COR-L47 (cell line): Measurements from ENCODE around the gene EPB41L5.
"Not testable (repeated sequence)": the region's sequence is repeated elsewhere in the genome, so short reads cannot be mapped to it uniquely, and the experiment has no call there.

Source experiments
- DNase-seq: peaks from one replicate; lab custom pipeline; 2025; lab: John Stamatoyannopoulos, UW

The EPB41L5 gene

GRCh38 chr2:120199817-120200459, 187.1 kb downstream of the EPB41L5 start:
- not testable (repeated sequence) for DNase-seq

GRCh38 chr2:120203251-120204021, 190.6 kb downstream of the EPB41L5 start:
- no peak for DNase-seq

- DNase-seq: no peak
Measured at GRCh38 chr2:120204022-120204405, 191.1 kb downstream of the EPB41L5 start.

- DNase-seq: no peak
Measured at GRCh38 chr2:120204417-120204816, 191.5 kb downstream of the EPB41L5 start.

GRCh38 chr2:120204945-120205670, 192.2 kb downstream of the EPB41L5 start:
- no peak for DNase-seq

GRCh38 chr2:120206022-120206581, 193.2 kb downstream of the EPB41L5 start:
- DNase-seq: no peak

- no peak for DNase-seq
Measured at GRCh38 chr2:120208381-120209353, 195.8 kb downstream of the EPB41L5 start.

GRCh38 chr2:120209427-120210269, 196.8 kb downstream of the EPB41L5 start:
- no peak for DNase-seq

- no peak for DNase-seq
Measured at GRCh38 chr2:120210270-120210693, 197.4 kb downstream of the EPB41L5 start.

- DNase-seq: no peak
Measured at GRCh38 chr2:120218181-120218580, 205.3 kb downstream of the EPB41L5 start.

GRCh38 chr2:120219291-120219690, 206.4 kb downstream of the EPB41L5 start:
- no peak for DNase-seq

- DNase-seq: no peak
Measured at GRCh38 chr2:120219766-120220165, 206.9 kb downstream of the EPB41L5 start.

GRCh38 chr2:120220756-120221155, 207.9 kb downstream of the EPB41L5 start:
- DNase-seq: no peak

GRCh38 chr2:120221616-120222015, 208.7 kb downstream of the EPB41L5 start:
- DNase-seq: no peak

GRCh38 chr2:120222186-120223033, 209.5 kb downstream of the EPB41L5 start:
- DNase-seq: no peak

- peak; percentile 86 for DNase-seq
Measured at GRCh38 chr2:120223034-120223912, 210.4 kb downstream of the EPB41L5 start, which contains the start of gene TMEM185B. Gene TMEM185B, minus strand, starts transcription at chr2:120223400. Its CDS starts 424 bp downstream, at chr2:120222976.

GRCh38 chr2:120224256-120224655, 211.4 kb downstream of the EPB41L5 start:
- no peak for DNase-seq
